ENCODE measurements around the gene PIK3C2G.

The PIK3C2G gene

GRCh38 chr12:18355429-18355828, 94.1 kb downstream of the PIK3C2G start:
- DNase-seq = no peak

- no peak for DNase-seq
Observed at GRCh38 chr12:18358077-18358476, 96.8 kb downstream of the PIK3C2G start.

- DNase-seq = no peak
Observed at GRCh38 chr12:18358930-18359329, 97.6 kb downstream of the PIK3C2G start.

DNA sequence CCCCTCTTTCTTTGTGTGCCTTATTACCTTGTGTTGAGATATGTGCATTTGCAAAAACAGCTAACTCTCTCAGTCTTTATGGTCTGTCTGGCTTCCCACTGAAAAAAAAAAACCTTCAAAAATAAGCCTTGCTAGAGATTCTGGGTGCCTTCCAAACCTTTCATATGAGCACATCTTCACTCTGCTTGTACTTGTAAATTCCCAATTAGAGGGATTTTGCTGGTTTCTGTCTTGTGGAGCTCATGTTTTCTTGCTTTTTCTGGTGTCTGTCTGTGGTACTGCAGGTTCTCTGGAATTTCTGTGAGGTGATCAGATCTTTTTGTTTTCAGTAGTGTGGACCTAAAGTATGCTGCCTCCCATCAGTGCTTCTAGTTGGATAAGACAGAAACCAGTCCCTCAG, 100.1 kb downstream of the PIK3C2G start:
- DNase-seq = no peak

GRCh38 chr12:18363321-18363720, 102.0 kb downstream of the PIK3C2G start:
- DNase-seq = no peak

GRCh38 chr12:18368594-18368993, 107.3 kb downstream of the PIK3C2G start:
- no peak for DNase-seq

DNA sequence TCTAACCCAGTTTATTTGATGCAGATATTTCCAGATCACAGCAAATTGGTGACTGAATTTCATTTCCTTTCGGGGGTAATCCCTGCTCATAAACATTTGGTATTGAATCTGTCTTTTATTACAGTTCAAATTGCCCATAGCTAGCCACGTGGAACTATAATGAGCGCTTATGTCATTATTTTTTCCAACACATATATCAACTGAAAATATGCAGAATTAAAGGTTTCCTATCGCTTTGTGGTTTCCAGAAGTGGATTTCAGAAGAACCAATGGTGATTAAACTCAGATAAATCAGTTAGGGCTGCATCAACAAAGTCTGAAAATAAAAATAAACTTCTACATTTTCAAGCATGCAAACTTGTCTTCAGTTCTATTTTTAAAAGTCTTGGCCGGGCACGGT, 111.9 kb downstream of the PIK3C2G start:
- DNase-seq = no peak

- no peak for DNase-seq
Observed at GRCh38 chr12:18375131-18375530, 113.8 kb downstream of the PIK3C2G start.

DNA sequence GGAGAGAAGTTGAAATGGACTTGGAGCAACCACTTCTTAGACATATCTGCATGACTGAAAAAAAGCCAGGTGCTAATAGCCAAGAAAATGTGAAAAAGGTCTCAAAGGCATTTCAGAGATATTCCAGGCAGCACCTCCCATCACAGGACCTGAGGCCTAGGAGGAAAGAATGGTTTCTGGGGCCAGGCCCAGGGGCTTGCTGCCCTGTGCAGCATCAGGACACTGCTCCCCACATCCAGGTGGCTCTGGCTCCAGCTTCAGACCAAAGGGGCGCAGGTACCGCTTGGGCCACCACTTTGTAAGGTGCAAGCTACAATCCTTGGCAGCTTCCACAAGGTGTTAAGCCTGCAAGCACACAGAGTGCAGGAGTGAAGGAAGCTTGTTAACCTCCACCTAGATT, 114.3 kb downstream of the PIK3C2G start:
- DNase-seq = no peak

- no peak for DNase-seq
Observed at GRCh38 chr12:18382236-18382885, 121.0 kb downstream of the PIK3C2G start.

DNA sequence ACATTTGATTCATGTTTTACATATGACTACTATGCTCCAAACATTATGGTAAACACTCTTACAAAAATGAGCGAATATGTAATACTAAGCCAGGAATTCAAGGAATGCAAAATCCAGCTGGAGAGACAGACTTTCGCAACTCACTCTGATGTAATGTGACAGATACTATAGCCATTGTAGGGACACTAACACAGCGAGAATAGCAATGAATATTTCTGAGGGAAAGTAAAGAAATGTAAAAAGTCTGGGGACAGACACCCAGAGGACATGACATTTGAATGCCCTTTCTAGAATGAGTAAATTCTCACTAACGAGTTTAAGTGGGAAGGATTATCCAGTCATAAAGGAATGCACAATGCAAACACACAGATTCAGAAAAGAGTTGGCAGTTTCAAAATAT, 121.9 kb downstream of the PIK3C2G start:
- no peak for DNase-seq

DNA sequence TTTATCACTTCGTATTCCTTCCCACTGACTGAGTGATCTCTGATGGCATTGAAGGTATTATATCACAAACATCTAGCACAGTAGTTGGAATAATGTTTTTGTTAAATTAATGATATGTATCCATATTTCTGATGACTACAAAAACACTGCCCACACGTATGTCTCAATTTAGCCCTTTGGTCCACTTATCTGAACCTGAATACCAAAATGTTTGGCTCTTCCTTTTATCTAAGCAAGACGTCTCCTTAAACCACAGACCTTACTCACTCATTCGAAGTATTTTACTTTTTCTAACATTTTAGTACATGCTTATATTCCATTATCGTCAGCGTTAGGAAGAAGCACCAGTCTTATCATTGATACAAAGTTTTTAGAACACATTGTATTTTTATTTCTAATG, 126.4 kb downstream of the PIK3C2G start:
- no peak for DNase-seq

GRCh38 chr12:18389820-18390219, 128.5 kb downstream of the PIK3C2G start:
- DNase-seq = no peak

- DNase-seq = no peak
Observed at GRCh38 chr12:18391151-18391550, 129.8 kb downstream of the PIK3C2G start.

- no peak for DNase-seq
Observed at GRCh38 chr12:18394742-18395141, 133.4 kb downstream of the PIK3C2G start.

DNA sequence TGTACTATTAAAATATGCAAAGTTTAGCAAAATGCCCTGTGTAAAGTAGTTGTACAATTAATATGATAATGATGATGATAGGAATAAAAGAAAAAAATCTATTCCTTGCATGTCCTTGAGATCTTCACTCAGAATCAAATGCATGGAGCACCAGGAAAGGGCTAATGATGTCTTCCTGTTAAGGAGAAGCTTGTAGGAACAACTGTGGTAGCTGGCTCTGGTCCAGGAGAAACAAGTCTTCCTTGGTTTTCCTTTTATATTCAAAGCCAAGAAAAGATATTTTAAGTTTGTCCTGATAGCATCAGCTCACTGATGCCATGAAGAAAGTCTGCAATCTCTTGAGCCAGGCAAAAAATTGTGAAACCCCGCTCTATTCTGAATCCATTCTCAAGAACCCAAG, 138.9 kb downstream of the PIK3C2G start:
- DNase-seq = no peak

- no peak for DNase-seq
Observed at GRCh38 chr12:18402872-18403611, 141.7 kb downstream of the PIK3C2G start.

DNA sequence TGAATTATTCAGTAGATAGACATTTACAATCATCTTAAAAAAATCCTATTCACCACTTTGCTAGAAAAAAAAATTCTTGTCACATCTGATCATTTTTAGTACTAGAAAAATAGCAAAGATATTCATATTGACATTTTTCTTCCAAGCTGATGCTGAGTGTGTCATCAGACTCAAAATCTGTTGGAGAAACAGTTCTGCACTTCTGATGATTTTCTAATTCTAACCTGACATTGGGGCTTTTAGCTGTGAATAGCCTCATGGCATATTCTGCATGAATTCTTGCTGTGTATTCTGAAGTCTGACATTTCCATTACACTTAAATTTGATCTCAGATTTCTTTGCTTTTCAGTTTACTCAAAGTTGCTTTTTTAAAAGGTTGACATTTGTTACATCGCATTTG, 150.1 kb downstream of the PIK3C2G start:
- no peak for DNase-seq

GRCh38 chr12:18414671-18415070, 153.4 kb downstream of the PIK3C2G start:
- no peak for DNase-seq

DNA sequence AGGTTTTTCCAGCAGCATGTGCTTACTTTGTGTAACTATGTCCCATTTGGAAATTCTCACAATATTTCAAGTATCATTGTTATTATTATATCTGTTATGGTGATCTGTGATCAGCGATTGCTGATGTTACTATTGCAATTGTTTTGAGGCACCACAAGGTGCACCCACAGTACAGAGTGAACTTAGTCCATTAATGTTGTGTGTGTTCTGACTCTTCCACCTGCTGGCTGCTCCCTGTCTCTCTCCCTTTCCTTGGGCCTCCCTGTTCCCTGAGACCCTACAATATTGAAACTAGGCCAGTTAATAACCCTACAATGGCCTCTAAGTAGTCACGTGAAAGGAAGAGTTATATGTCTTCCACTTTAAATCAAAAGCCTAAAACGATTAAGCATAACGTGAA, 153.9 kb downstream of the PIK3C2G start:
- DNase-seq = no peak

DNA sequence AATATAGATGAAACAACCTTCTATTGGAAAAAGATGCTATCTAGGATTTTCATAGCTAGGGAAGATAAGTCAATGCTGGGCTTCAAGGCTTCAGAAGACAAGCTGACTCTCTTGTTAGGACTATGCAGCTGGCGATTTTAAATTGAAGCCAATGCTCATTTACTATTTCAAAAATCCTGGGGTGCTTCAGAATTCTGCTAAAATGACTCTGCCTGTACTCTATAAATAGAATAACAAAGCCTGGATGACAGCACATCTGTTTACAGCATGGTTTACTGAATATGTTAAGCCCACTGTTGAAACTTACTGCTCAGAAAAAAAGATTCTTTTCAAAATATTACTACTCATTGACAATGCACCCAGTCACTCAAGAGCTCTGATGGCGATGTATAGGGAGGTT, 155.1 kb downstream of the PIK3C2G start:
- no peak for DNase-seq

- no peak for DNase-seq
Observed at GRCh38 chr12:18419311-18419710, 158.0 kb downstream of the PIK3C2G start.

DNA sequence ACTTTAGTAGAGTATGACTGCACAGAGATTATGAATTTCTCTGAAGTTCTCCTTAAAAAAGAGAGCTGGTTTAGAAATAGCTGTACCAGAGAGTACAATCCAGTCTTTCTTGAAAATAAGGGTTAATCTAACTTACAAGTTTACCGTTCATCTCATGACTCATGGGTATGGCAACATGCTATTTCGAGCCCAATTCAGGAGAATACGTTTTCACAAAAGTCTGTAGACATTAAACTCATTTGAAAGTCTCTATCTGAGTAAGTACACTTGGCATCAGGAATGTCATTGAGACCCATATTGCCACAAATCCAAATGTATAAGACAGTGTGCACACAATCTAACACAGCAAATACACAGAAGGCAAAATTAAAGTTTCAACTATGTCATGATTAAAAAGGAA, 160.5 kb downstream of the PIK3C2G start:
- no peak for DNase-seq

- DNase-seq = no peak
Observed at GRCh38 chr12:18422871-18423270, 161.6 kb downstream of the PIK3C2G start.

GRCh38 chr12:18424857-18425256, 163.5 kb downstream of the PIK3C2G start:
- DNase-seq = no peak

Measured in activated T-cell treated with anti-CD3 and anti-CD28 coated beads, Interleukin-2, amount 50 U/mL, for 48 hours (primary cell).